Neuronal stem cell (in vitro differentiated cells): ENCODE data around the gene VARS1.

Experiments
- DNase-seq: peaks from one replicate; pipeline ENCODE4 v3.0.0-alpha.2; 2013; ENCODE audit warnings: low spot score
- H2AFZ ChIP-seq: one replicate; pipeline ENCODE4 v1.6.1; 2013; ENCODE audit warnings: mild to moderate bottlenecking, low read length, inconsistent platforms
- H2AK5ac ChIP-seq: 2 replicates; pipeline ENCODE4 v1.6.1; 2013; ENCODE audit warnings: low read depth, mild to moderate bottlenecking, inconsistent platforms, low read length, moderate library complexity, mixed read lengths
- H2BK120ac ChIP-seq: 2 replicates; pipeline ENCODE4 v1.6.1; 2013; ENCODE audit warnings: low read depth, mild to moderate bottlenecking, inconsistent platforms, low read length, moderate library complexity, mixed read lengths
- H2BK12ac ChIP-seq: one replicate; pipeline ENCODE4 v1.6.1; 2013; ENCODE audit warnings: low read length, inconsistent platforms
- H2BK15ac ChIP-seq: 2 replicates; pipeline ENCODE4 v1.6.1; 2013; ENCODE audit warnings: mild to moderate bottlenecking, low read length, inconsistent platforms, mixed read lengths
- H2BK5ac ChIP-seq: one replicate; pipeline ENCODE4 v1.6.1; 2013; ENCODE audit warnings: inconsistent platforms, mild to moderate bottlenecking, low read length, moderate library complexity
- H3K14ac ChIP-seq: one replicate; pipeline ENCODE4 v1.6.1; 2013; ENCODE audit warnings: low read length, inconsistent platforms
- H3K18ac ChIP-seq: 2 replicates; pipeline ENCODE4 v1.6.1; 2013; ENCODE audit warnings: low read length, inconsistent platforms
- H3K23ac ChIP-seq: 2 replicates; pipeline ENCODE4 v1.6.1; 2013; ENCODE audit warnings: low read depth, mild to moderate bottlenecking, mixed read lengths, low read length, inconsistent platforms; ENCODE audit not compliant: poor library complexity
- H3K27ac ChIP-seq: replicated peaks from 3 replicates; pipeline ENCODE4 v1.5.1; 2013; ENCODE audit warnings: low read length, inconsistent platforms
- H3K27me3 ChIP-seq, 3 experiments: 2 replicates each; pipeline ENCODE4 v1.6.1; 2013; ENCODE audit warnings: low read length in 3 of 3, mild to moderate bottlenecking in 2 of 3, inconsistent platforms in 1 of 3, low read depth in 1 of 3, mixed read lengths in 1 of 3, moderate library complexity in 1 of 3; ENCODE audit not compliant: control insufficient read depth in 3 of 3, insufficient read depth in 3 of 3
- H3K36me3 ChIP-seq, 2 donors: replicated peaks in 1 of 2; 2 replicates each; pipeline ENCODE4 v1.6.1; 2013; ENCODE audit warnings: low read length in 2 of 2; ENCODE audit not compliant: control insufficient read depth in 2 of 2, insufficient read depth in 2 of 2
- H3K4ac ChIP-seq: 2 replicates; pipeline ENCODE4 v1.6.1; 2013; ENCODE audit warnings: inconsistent platforms, mild to moderate bottlenecking, low read length, moderate library complexity
- H3K4me1 ChIP-seq, 2 donors: 1 replicate in 1 of 2; 2 replicates in 1 of 2; pipeline ENCODE4 v1.6.1; 2013; ENCODE audit warnings: low read length in 2 of 2, low read depth in 1 of 2; ENCODE audit not compliant: control insufficient read depth in 2 of 2, insufficient read depth in 1 of 2
- H3K4me2 ChIP-seq: one replicate; pipeline ENCODE4 v1.6.1; 2013; ENCODE audit warnings: mild to moderate bottlenecking, low read length, inconsistent platforms; ENCODE audit not compliant: insufficient read depth, poor library complexity, severe bottlenecking
- H3K4me3 ChIP-seq, 2 donors: 2 replicates each; pipeline ENCODE4 v1.5.1; 2013; ENCODE audit warnings: low read length in 2 of 2, mild to moderate bottlenecking in 2 of 2, inconsistent platforms in 1 of 2, moderate library complexity in 1 of 2
- H3K79me1 ChIP-seq: one replicate; pipeline ENCODE4 v1.6.1; 2013; ENCODE audit warnings: low read depth, mild to moderate bottlenecking, inconsistent platforms, low read length, moderate library complexity
- H3K9ac ChIP-seq: one replicate; pipeline ENCODE4 v1.6.1; 2013; ENCODE audit warnings: mild to moderate bottlenecking, low read depth, low read length, inconsistent platforms; ENCODE audit not compliant: poor library complexity
- H3K9me3 ChIP-seq, 2 donors: replicated peaks in 1 of 2; 2 replicates each; pipeline versions ENCODE3 to v1.6.1; 2013; ENCODE audit warnings: low read length in 2 of 2, mild to moderate bottlenecking in 2 of 2, inconsistent platforms in 1 of 2, low read depth in 1 of 2, mixed read lengths in 1 of 2, moderate library complexity in 1 of 2; ENCODE audit not compliant: control insufficient read depth in 2 of 2, insufficient read depth in 1 of 2
- H4K8ac ChIP-seq: one replicate; pipeline ENCODE4 v1.6.1; 2013; ENCODE audit warnings: low read depth, mild to moderate bottlenecking, inconsistent platforms, low read length, moderate library complexity
- H4K91ac ChIP-seq: one replicate; pipeline ENCODE4 v1.6.1; 2013; ENCODE audit warnings: low read length, low read depth, mild to moderate bottlenecking, inconsistent platforms; ENCODE audit not compliant: poor library complexity
- WGBS, 2 donors: extraction: QIAGEN DNeasy Blood & Tissue Kit; methylation state at CpG; one replicate each; pipeline ENCODE4 v1.1.7; 2013; ENCODE audit warnings: missing lambda C conversion rate in 2 of 2, mixed read lengths in 1 of 2; ENCODE audit not compliant: insufficient read length in 2 of 2, insufficient replicate concordance in 1 of 2; ENCODE audit errors: extremely low coverage in 2 of 2; 5-methylcytosine and 5-hydroxymethylcytosine counted together

Gene VARS1

GRCh38 chr6:31782126-31782855 lies 13.3 kb downstream of the VARS1 start:
- H3K4me2 ChIP-seq, result no peak overlapping the region
- WGBS, 2 donors, result no CpG with 5 or more reads among the region's 32 CpGs
- H3K4me1 ChIP-seq, result no peaks in the 10 kb centered on the region
- no peak overlapping the region for H3K4ac ChIP-seq
- H2AFZ ChIP-seq, result no peak overlapping the region
- H3K36me3 ChIP-seq, result peaks cover 62 to 98% of the 10 kb centered on the region in 2 donors
- no peak overlapping the region for H3K14ac ChIP-seq
- H3K4me3 ChIP-seq, result no peak overlapping the region
- H3K27me3 ChIP-seq, result no peaks in the 10 kb centered on the region
- no peak overlapping the region for H2BK5ac ChIP-seq
- H3K27ac ChIP-seq, result no peak overlapping the region
- no peak for DNase-seq
- no peak overlapping the region for H4K91ac ChIP-seq
- no peak overlapping the region for H4K8ac ChIP-seq
- H3K9me3 ChIP-seq, result no peaks in the 10 kb centered on the region
- no peak overlapping the region for H2AK5ac ChIP-seq
- H3K18ac ChIP-seq, result no peak overlapping the region
- H2BK120ac ChIP-seq, result no peak overlapping the region
- H3K23ac ChIP-seq, result peak overlapping the region; percentile 58
- no peak overlapping the region for H2BK12ac ChIP-seq
- peak overlapping the region; percentile 70 for H3K9ac ChIP-seq
- no peak overlapping the region for H2BK15ac ChIP-seq
- H3K79me1 ChIP-seq, result peaks cover 2% of the 10 kb centered on the region

- no CpG with 5 or more reads among the region's 23 CpGs for WGBS, 2 donors
- H3K79me1 ChIP-seq, result peaks cover 2% of the 10 kb centered on the region
Observed at GRCh38 chr6:31781244-31782125, 14.1 kb downstream of the VARS1 start.

GRCh38 chr6:31780507-31781243 lies 14.9 kb downstream of the VARS1 start:
- Histone ChIP-seq H2AK5ac (no peak overlapping the region), H3K9ac (peak overlapping the region; percentile 44), H3K9me3 (no peaks in the 10 kb centered on the region), H3K4ac (no peak overlapping the region), H3K27me3 (no peaks in the 10 kb centered on the region), H3K4me1 (peaks cover 4 to 8% of the 10 kb centered on the region in 2 donors), H4K8ac (no peak overlapping the region), H3K4me2 (no peak overlapping the region), H2BK120ac (no peak overlapping the region), H3K23ac (no peak overlapping the region), H2AFZ (no peak overlapping the region), H2BK5ac (peak overlapping the region; percentile 24), H3K4me3 (no peak overlapping the region), H3K79me1 (peaks cover 2% of the 10 kb centered on the region), H3K27ac (no peak overlapping the region), H2BK15ac (no peak overlapping the region), H3K14ac (peak overlapping the region; percentile 8), H4K91ac (no peak overlapping the region), H2BK12ac (peak overlapping the region; percentile 73), H3K36me3 (peaks cover 59 to 82% of the 10 kb centered on the region in 2 donors), H3K18ac (no peak overlapping the region)
- no CpG with 5 or more reads among the region's 20 CpGs for WGBS, 2 donors
- DNase-seq, result no peak

More at GRCh38 chr6:31781244-31782125, 14.1 kb downstream of the VARS1 start:
- peak overlapping the region; percentile 85 for H3K23ac ChIP-seq
- no peak overlapping the region for H3K18ac ChIP-seq
- no peak overlapping the region for H2BK12ac ChIP-seq
- H2AFZ ChIP-seq, result no peak overlapping the region
- H3K9ac ChIP-seq, result no peak overlapping the region
- H3K4me2 ChIP-seq, result no peak overlapping the region
- H3K27me3 ChIP-seq, result no peaks in the 10 kb centered on the region
- DNase-seq, result no peak
- no peak overlapping the region for H2BK15ac ChIP-seq
- no peak overlapping the region for H3K14ac ChIP-seq
- H3K4me3 ChIP-seq, result no peak overlapping the region
- H3K9me3 ChIP-seq, result no peaks in the 10 kb centered on the region
- peaks cover 62 to 90% of the 10 kb centered on the region in 2 donors for H3K36me3 ChIP-seq
- H3K4me1 ChIP-seq, result peaks cover 4 to 8% of the 10 kb centered on the region in 2 donors
- no peak overlapping the region for H4K8ac ChIP-seq
- no peak overlapping the region for H4K91ac ChIP-seq
- no peak overlapping the region for H3K27ac ChIP-seq
- H3K4ac ChIP-seq, result no peak overlapping the region
- H2BK120ac ChIP-seq, result no peak overlapping the region
- no peak overlapping the region for H2BK5ac ChIP-seq
- H2AK5ac ChIP-seq, result no peak overlapping the region
